HepG2 (cell line): ENCODE measurements around the gene CDKL5. TPM values are rescaled to one million over a fixed set of nuclear protein-coding genes. Genes with fewer than 3 reads are reported as not detected.
A peak's percentile ranks its signal among the peaks of the same experiment; 100 is the strongest.

Experiments used
- ATAC-seq: fragments of 200-7000 bp; cut with Tn5 transposase; 3 replicates; pipeline ENCODE4 v1.9.1; 2020; ENCODE audit warnings: mild to moderate bottlenecking, moderate library complexity
- BruUV-seq: library from RNA; stranded (reverse); fragments of 400-500 nt; replicated peaks from 2 replicates; lab custom pipeline; 2021; lab: Mats Ljungman, UMichigan
- CTCF ChIA-PET: fragments of 300-600 bp; formaldehyde crosslinking; extraction: SDS; loops from one replicate; lab custom pipeline; 2021; ENCODE audit warnings: low total read pairs, inconsistent platforms, low intra/inter-chr PET ratio; lab: Yijun Ruan, JAX
- POLR2A ChIA-PET: fragments of 350-600 bp; sonication (Branson Sonifier 250); formaldehyde crosslinking; loops from one replicate; lab custom pipeline; 2020; ENCODE audit warnings: antibody characterized with exemption, inconsistent platforms; lab: Yijun Ruan, JAX
- DNase-seq: peaks from one replicate; pipeline ENCODE4 v3.0.0-alpha.2; 2015; ENCODE audit warnings: low spot score
- FAIRE-seq: peaks from 3 replicates; lab custom pipeline; 2011; peaks lifted over from hg19 to GRCh38; lab: Jason Lieb, UNC
- H2AFZ ChIP-seq: one replicate; pipeline ENCODE4 v1.6.1; 2011; ENCODE audit warnings: low read length, inconsistent platforms
- H3K27ac ChIP-seq: fragments of 300-600 bp; 3 replicates; pipeline ENCODE4 v1.8.0; 2011; ENCODE audit warnings: mixed run types, mild to moderate bottlenecking, mixed read lengths, low read length, inconsistent platforms; ENCODE audit not compliant: insufficient read depth; ENCODE audit errors: extremely low read length
- H3K27me3 ChIP-seq, 2 experiments: fragments of 200-600 bp in 1 of 2; 2 replicates in 1 of 2; 3 replicates in 1 of 2; pipeline versions ENCODE4 v1.6.0 to v1.8.0; 2011; ENCODE audit warnings: low read length in 2 of 2, mild to moderate bottlenecking in 2 of 2, moderate library complexity in 2 of 2, inconsistent platforms in 1 of 2; ENCODE audit not compliant: insufficient read depth in 2 of 2, control insufficient read depth in 1 of 2
- H3K36me3 ChIP-seq, 2 experiments: fragments of 200-600 bp in 1 of 2; replicated peaks in 1 of 2; 2 replicates in 1 of 2; 3 replicates in 1 of 2; pipeline versions ENCODE4 v1.5.1 to v1.8.0; 2011; ENCODE audit warnings: low read length in 2 of 2, inconsistent platforms in 1 of 2; ENCODE audit not compliant: insufficient read depth in 2 of 2, control insufficient read depth in 1 of 2
- H3K4me1 ChIP-seq: 2 replicates; pipeline ENCODE4 v1.5.1; 2012; ENCODE audit warnings: low read length, inconsistent platforms; ENCODE audit not compliant: insufficient read depth
- H3K4me2 ChIP-seq: 2 replicates; pipeline ENCODE4 v1.6.0; 2011; ENCODE audit warnings: low read depth, low read length, inconsistent platforms
- H3K4me3 ChIP-seq, 3 experiments: fragments of 200-600 bp in 1 of 3; sonication (generic), shearing (Covaris generic) in 1 of 3; replicated peaks in 1 of 3; 2 replicates each; pipeline ENCODE4 v1.5.1; 2011 to 2016; ENCODE audit warnings: low read length in 3 of 3, inconsistent platforms in 2 of 3, low read depth in 2 of 3, mild to moderate bottlenecking in 2 of 3, control low read depth in 1 of 3, mixed read lengths in 1 of 3; ENCODE audit not compliant: insufficient read depth in 1 of 3
- H3K79me2 ChIP-seq: one replicate; pipeline ENCODE4 v1.6.1; 2011; ENCODE audit warnings: low read length, inconsistent platforms; ENCODE audit not compliant: insufficient read depth
- H3K9ac ChIP-seq: 2 replicates; pipeline ENCODE4 v1.6.0; 2011; ENCODE audit warnings: mild to moderate bottlenecking, low read depth, low read length, inconsistent platforms; ENCODE audit not compliant: insufficient read depth
- H3K9me3 ChIP-seq: 2 replicates; pipeline ENCODE4 v1.5.1; 2012; ENCODE audit warnings: mild to moderate bottlenecking, low read length
- H4K20me1 ChIP-seq: 2 replicates; pipeline ENCODE4 v1.6.0; 2011; ENCODE audit warnings: inconsistent platforms, mild to moderate bottlenecking, low read length, moderate library complexity; ENCODE audit not compliant: insufficient read depth
- AGO1 ChIP-seq: fragments of 200-400 bp; formaldehyde crosslinking; IDR thresholded peaks from 2 replicates; pipeline ENCODE4 v1.6.1; 2017; ENCODE audit warnings: mild to moderate bottlenecking, low read depth, low read length, moderate library complexity; ENCODE audit not compliant: poor library complexity, severe bottlenecking
- GABPA ChIP-seq, 2 experiments: IDR thresholded peaks; 2 replicates each; pipeline ENCODE4 v1.6.1; 2011 to 2016; ENCODE audit warnings: low read depth in 2 of 2, low read length in 1 of 2, missing biosample characterization in 1 of 2, missing genetic modification characterization in 1 of 2
- HOXA9 ChIP-seq: sonication (generic); formaldehyde crosslinking; IDR thresholded peaks from 2 replicates; pipeline ENCODE4 v1.8.1; 2022; ENCODE audit warnings: missing genetic modification reagents, mild to moderate bottlenecking, moderate library complexity, borderline replicate concordance
- IRF2 ChIP-seq: IDR thresholded peaks from 2 replicates; pipeline ENCODE4 v1.6.1; 2018; ENCODE audit warnings: missing genetic modification reagents, missing compliant biosample characterization
- RFX3 ChIP-seq: IDR thresholded peaks from 2 replicates; pipeline ENCODE4 v1.6.1; 2016; ENCODE audit warnings: missing biosample characterization, missing genetic modification reagents
- SYNCRIP ChIP-seq: fragments of 200-400 bp; formaldehyde crosslinking; IDR thresholded peaks from 2 replicates; pipeline ENCODE4 v1.6.1; 2018; ENCODE audit warnings: mild to moderate bottlenecking, low read depth, low read length; ENCODE audit not compliant: insufficient read depth
- TERF1 ChIP-seq: sonication (generic); formaldehyde crosslinking; IDR thresholded peaks from 2 replicates; pipeline ENCODE4 v1.8.0; 2022; ENCODE audit warnings: mild to moderate bottlenecking, missing genetic modification reagents, moderate library complexity
- TGIF2 ChIP-seq: IDR thresholded peaks from 2 replicates; pipeline ENCODE4 v1.6.1; 2016; ENCODE audit warnings: control low read depth, missing compliant biosample characterization
- TRAFD1 ChIP-seq: sonication (generic); formaldehyde crosslinking; IDR thresholded peaks from 2 replicates; pipeline ENCODE4 v1.5.1; 2020; ENCODE audit warnings: missing genetic modification reagents, mild to moderate bottlenecking, borderline replicate concordance
- ZNF496 ChIP-seq: sonication (generic); formaldehyde crosslinking; IDR thresholded peaks from 2 replicates; pipeline ENCODE4 v1.8.1; 2023; ENCODE audit warnings: mild to moderate bottlenecking, moderate library complexity, missing genetic modification reagents; ENCODE audit not compliant: insufficient replicate concordance
- ZNF784 ChIP-seq: sonication (generic); formaldehyde crosslinking; IDR thresholded peaks from 2 replicates; pipeline ENCODE4 v1.5.1; 2020; ENCODE audit warnings: missing genetic modification reagents, mild to moderate bottlenecking, borderline replicate concordance
- WGBS: methylation state at CpG from one replicate; pipeline ENCODE4 v1.1.6; 2017; ENCODE audit warnings: low lambda C conversion rate; 5-methylcytosine and 5-hydroxymethylcytosine counted together
- in situ Hi-C: cut with HindIII; loops from 2 replicates; pipeline ENCODE4 v1.10.0; 2017; ENCODE audit warnings: low pct_unique_long_range_greater_than_20kb; ENCODE audit not compliant: extremely low pct_ligation_motif_present
- intact Hi-C: fragments of 100-400 bp; cut with micrococcal nuclease; formaldehyde crosslinking; loops from one replicate; pipeline ENCODE4 v1.10.0; 2022; ENCODE audit not compliant: unreplicated experiment
- polyA plus RNA-seq, 8 experiments: library from polyadenylated mRNA; depleted of rRNA in 3 of 8; stranded (reverse) in 7 of 8; unstranded in 1 of 8; fragments of >200 nt; fragmentation: Illumina TruSeq in 4 of 8; extraction: Trizol in 4 of 8; gene quantifications; 2 replicates each; pipeline versions ENCODE4 v1.2.1 to v1.2.3, GENCODE V29; 2011 to 2016; ENCODE audit warnings: low read depth in 4 of 8, missing spikeins in 1 of 8, mixed read lengths in 1 of 8; ENCODE audit not compliant: insufficient read depth in 1 of 8
- total RNA-seq, 5 experiments: library from RNA; depleted of rRNA; stranded (reverse); fragments of >200 nt; fragmentation: Illumina TruSeq; extraction: Trizol; gene quantifications; 2 replicates each; pipeline ENCODE4 v1.2.3, GENCODE V29; 2016; ENCODE audit warnings: low read depth in 1 of 5
- TF ChIP-seq, protein P1 (sequence below): sonication (generic); formaldehyde crosslinking; conservative IDR thresholded peaks from 2 replicates; pipeline ENCODE4 v1.8.0; 2022; ENCODE audit warnings: missing genetic modification reagents

The CDKL5 gene
- total and polyA plus RNA-seq, 2 of the 13 experiments (the other 11 are each of a cell fraction or from before 2014, with no cell fraction given), result 2.8 to 7.0 TPM

GRCh38 chrX:18664947-18665346 is 239.5 kb downstream of the CDKL5 start:
- H3K36me3 ChIP-seq, result no peaks in the 10 kb centered on the region
- 81% methylated on average over 7 of the region's 8 CpGs for WGBS
- peaks cover 7% of the 10 kb centered on the region for H3K4me1 ChIP-seq
- no peaks in the 10 kb centered on the region for H4K20me1 ChIP-seq
- H3K4me3 ChIP-seq, result no peak overlapping the region
- BruUV-seq, result no TSS peak
- no peaks in the 10 kb centered on the region for H3K79me2 ChIP-seq
- H3K27me3 ChIP-seq, result no peaks in the 10 kb centered on the region
- intact Hi-C loops (no loop called here), in situ Hi-C loops (no loop called here)
- no peak overlapping the region for H3K27ac ChIP-seq
- no peak overlapping the region for H3K4me2 ChIP-seq
- no peak for FAIRE-seq
- no peak for DNase-seq
- peak; percentile 71 for ATAC-seq
- H3K9ac ChIP-seq, result no peak overlapping the region
- CTCF ChIA-PET, result no interaction called here
- H2AFZ ChIP-seq, result no peak overlapping the region
- TF ChIP-seq TGIF2 (CRISPR knock-in tag) (no peak), ZNF496 (CRISPR knock-in tag) (no peak), IRF2 (CRISPR knock-in tag) (no peak), AGO1 (no peak)
- TF ChIP-seq, all 625 proteins: peak for 0
- POLR2A ChIA-PET, result no interaction called here
- no peaks in the 10 kb centered on the region for H3K9me3 ChIP-seq

- no TSS peak for BruUV-seq
- ChIA-PET CTCF (no interaction called here), POLR2A (no interaction called here)
- Histone ChIP-seq H3K27ac (no peak overlapping the region), H3K4me2 (no peak overlapping the region), H3K79me2 (no peaks in the 10 kb centered on the region), H3K27me3 (no peaks in the 10 kb centered on the region), H3K9ac (no peak overlapping the region), H3K4me1 (peaks cover 7% of the 10 kb centered on the region), H4K20me1 (no peaks in the 10 kb centered on the region), H2AFZ (no peak overlapping the region), H3K9me3 (no peaks in the 10 kb centered on the region), H3K36me3 (no peaks in the 10 kb centered on the region), H3K4me3 (no peak overlapping the region)
- DNase-seq (no peak), ATAC-seq (no peak), FAIRE-seq (no peak)
- intact Hi-C loops (no loop called here), in situ Hi-C loops (no loop called here)
- 82% methylated on average over 14 of the region's 15 CpGs for WGBS
- TF ChIP-seq TRAFD1 (no peak), HOXA9 (CRISPR knock-in tag) (no peak), SYNCRIP (no peak), GABPA (IDR thresholded peaks at IDR 0.05; ENCODE audit: low read depth, low read length) (no peak), GABPA (CRISPR knock-in tag; IDR thresholded peaks at IDR 0.05; ENCODE audit: low read depth) (no peak), TERF1 (CRISPR knock-in tag) (no peak), RFX3 (CRISPR knock-in tag) (no peak), ZNF784 (CRISPR knock-in tag) (no peak)
- TF ChIP-seq, protein P1, sequence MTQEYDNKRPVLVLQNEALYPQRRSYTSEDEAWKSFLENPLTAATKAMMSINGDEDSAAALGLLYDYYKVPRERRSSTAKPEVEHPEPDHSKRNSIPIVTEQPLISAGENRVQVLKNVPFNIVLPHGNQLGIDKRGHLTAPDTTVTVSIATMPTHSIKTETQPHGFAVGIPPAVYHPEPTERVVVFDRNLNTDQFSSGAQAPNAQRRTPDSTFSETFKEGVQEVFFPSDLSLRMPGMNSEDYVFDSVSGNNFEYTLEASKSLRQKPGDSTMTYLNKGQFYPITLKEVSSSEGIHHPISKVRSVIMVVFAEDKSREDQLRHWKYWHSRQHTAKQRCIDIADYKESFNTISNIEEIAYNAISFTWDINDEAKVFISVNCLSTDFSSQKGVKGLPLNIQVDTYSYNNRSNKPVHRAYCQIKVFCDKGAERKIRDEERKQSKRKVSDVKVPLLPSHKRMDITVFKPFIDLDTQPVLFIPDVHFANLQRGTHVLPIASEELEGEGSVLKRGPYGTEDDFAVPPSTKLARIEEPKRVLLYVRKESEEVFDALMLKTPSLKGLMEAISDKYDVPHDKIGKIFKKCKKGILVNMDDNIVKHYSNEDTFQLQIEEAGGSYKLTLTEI (CRISPR knock-in tag), result no peak
These were observed 241.2 kb downstream of the CDKL5 start for GRCh38 chrX:18666614-18667013.
